Activated naive CD8-positive, alpha-beta T cell treated with anti-CD3 and anti-CD28 coated beads, Interleukin-2, amount 50 U/mL, for 16 hours (primary cell): ENCODE data around the gene SESTD1.
A peak's percentile ranks its signal among the peaks of the same experiment; 100 is the strongest.
"Not testable (repeated sequence)": the region's sequence is repeated elsewhere in the genome, so short reads cannot be mapped to it uniquely, and the experiment has no call there.

Experiments used
- DNase-seq: peaks from one replicate; pipeline ENCODE4 v3.0.0-alpha.2; 2020; ENCODE audit warnings: low read depth, low spot score

SESTD1 gene

GRCh38 chr2:179238027-179238426 lies 26.6 kb downstream of the SESTD1 start:
- DNase-seq = no peak

- no peak for DNase-seq
These were observed 27.3 kb downstream of the SESTD1 start for GRCh38 chr2:179237209-179237946.

GRCh38 chr2:179235463-179236108 lies 29.0 kb downstream of the SESTD1 start:
- no peak for DNase-seq

GRCh38 chr2:179234658-179235240 lies 29.9 kb downstream of the SESTD1 start:
- no peak for DNase-seq

- DNase-seq = no peak
These were observed 30.8 kb downstream of the SESTD1 start for GRCh38 chr2:179233626-179234430.

GRCh38 chr2:179233083-179233490 lies 31.5 kb downstream of the SESTD1 start:
- DNase-seq = no peak

- DNase-seq = no peak
These were observed 37.7 kb downstream of the SESTD1 start for GRCh38 chr2:179226961-179227259.

GRCh38 chr2:179226203-179226960 lies 38.2 kb downstream of the SESTD1 start:
- DNase-seq = no peak

- no peak for DNase-seq
These were observed 40.3 kb downstream of the SESTD1 start for GRCh38 chr2:179224361-179224760.

- DNase-seq = no peak
These were observed 42.6 kb downstream of the SESTD1 start for GRCh38 chr2:179222076-179222475.

GRCh38 chr2:179218848-179219594 lies 45.6 kb downstream of the SESTD1 start:
- peak; percentile 7 for DNase-seq

GRCh38 chr2:179214671-179215070 lies 50.0 kb downstream of the SESTD1 start:
- DNase-seq = not testable (repeated sequence)

GRCh38 chr2:179211355-179211754 lies 53.3 kb downstream of the SESTD1 start:
- no peak for DNase-seq

GRCh38 chr2:179208277-179208676 lies 56.4 kb downstream of the SESTD1 start:
- not testable (repeated sequence) for DNase-seq

- no peak for DNase-seq
These were observed 57.6 kb downstream of the SESTD1 start for GRCh38 chr2:179207047-179207446.

- DNase-seq = no peak
These were observed 62.8 kb downstream of the SESTD1 start for GRCh38 chr2:179201869-179202268.

- DNase-seq = not testable (repeated sequence)
These were observed 68.6 kb downstream of the SESTD1 start for GRCh38 chr2:179195926-179196590.

GRCh38 chr2:179195141-179195540 lies 69.5 kb downstream of the SESTD1 start:
- DNase-seq = no peak

- DNase-seq = no peak
These were observed 70.8 kb downstream of the SESTD1 start for GRCh38 chr2:179193759-179194394.

- DNase-seq = no peak
These were observed 73.5 kb downstream of the SESTD1 start for GRCh38 chr2:179191110-179191509.
